Kidney epithelial cell (primary cell): ENCODE results near the gene BCAR3. TPM values are rescaled to one million over a fixed set of nuclear protein-coding genes. Genes with fewer than 3 reads are reported as not detected.

Source experiments
- DNase-seq: peaks from one replicate; pipeline ENCODE4 v3.0.0-alpha.2; 2010; ENCODE audit warnings: low read depth
- H3K27me3 ChIP-seq: 2 replicates; pipeline ENCODE4 v1.6.0; 2011; ENCODE audit warnings: low read length; ENCODE audit not compliant: control insufficient read depth, insufficient read depth
- H3K36me3 ChIP-seq: 2 replicates; pipeline ENCODE4 v1.5.1; 2011; ENCODE audit warnings: low read length; ENCODE audit not compliant: control insufficient read depth, insufficient read depth
- H3K4me3 ChIP-seq: 2 replicates; pipeline ENCODE4 v1.5.1; 2011; ENCODE audit warnings: low read depth, mild to moderate bottlenecking, control low read depth, low read length
- CTCF ChIP-seq: IDR thresholded peaks from 2 replicates; pipeline ENCODE4 v1.5.1; 2011; ENCODE audit warnings: mild to moderate bottlenecking, moderate library complexity, low read length, control low read depth, inconsistent platforms; ENCODE audit not compliant: insufficient read depth, poor library complexity, severe bottlenecking
- total RNA-seq: library from RNA; depleted of rRNA; stranded (reverse); fragments of >200 nt; gene quantifications from 2 replicates; pipeline ENCODE4 v1.2.3, GENCODE V29; 2015

Gene BCAR3
- 93.3 and 109 TPM in 2 replicates for total RNA-seq

GRCh38 chr1:93681101-93681988 lies at the start of gene BCAR3:
TSS of gene BCAR3 (minus strand) at chr1:93681837. CDS start at chr1:93674930, 6,907 bp downstream.
- H3K4me3 ChIP-seq, result peak within 1 kb of the TSS; percentile 74
- TF ChIP-seq CTCF, result no peak
- DNase-seq, result no peak
- no peaks in the 10 kb centered on the region for H3K36me3 ChIP-seq
- no peaks in the 10 kb centered on the region for H3K27me3 ChIP-seq

- no peak overlapping the region for H3K4me3 ChIP-seq
- no peak for TF ChIP-seq CTCF
- DNase-seq, result no peak
- H3K36me3 ChIP-seq, result no peaks in the 10 kb centered on the region
- no peaks in the 10 kb centered on the region for H3K27me3 ChIP-seq
Measured at GRCh38 chr1:93730621-93731020, 49.0 kb upstream of the BCAR3 start.

GRCh38 chr1:93729906-93730305 lies 48.3 kb upstream of the BCAR3 start:
- TF ChIP-seq CTCF, result no peak
- DNase-seq, result no peak

GRCh38 chr1:93729502-93729901 lies 47.9 kb upstream of the BCAR3 start:
- TF ChIP-seq CTCF, result no peak
- no peak for DNase-seq
- H3K27me3 ChIP-seq, result no peaks in the 10 kb centered on the region
- H3K36me3 ChIP-seq, result no peaks in the 10 kb centered on the region
- no peak overlapping the region for H3K4me3 ChIP-seq

More at GRCh38 chr1:93729906-93730305, 48.3 kb upstream of the BCAR3 start:
- H3K36me3 ChIP-seq, result no peaks in the 10 kb centered on the region
- H3K27me3 ChIP-seq, result no peaks in the 10 kb centered on the region
- H3K4me3 ChIP-seq, result no peak overlapping the region

GRCh38 chr1:93728480-93729131 lies 47.0 kb upstream of the BCAR3 start:
- Histone ChIP-seq H3K27me3 (no peaks in the 10 kb centered on the region), H3K36me3 (no peaks in the 10 kb centered on the region), H3K4me3 (no peak overlapping the region)
- DNase-seq, result no peak
- no peak for TF ChIP-seq CTCF
